Activated CD4-positive, alpha-beta T cell treated with anti-CD3 and anti-CD28 coated beads for 1 hour (primary cell): ENCODE results near the gene CATSPER3.
"Not testable (repeated sequence)": the region's sequence is repeated elsewhere in the genome, so short reads cannot be mapped to it uniquely, and the experiment has no call there.

ENCODE experiments used
- DNase-seq: peaks from one replicate; pipeline ENCODE4 v3.0.0-alpha.2; 2020

The CATSPER3 gene

GRCh38 chr5:134975078-134975715, 7.5 kb downstream of the CATSPER3 start:
- no peak for DNase-seq

- no peak for DNase-seq
Measured at GRCh38 chr5:134975843-134976242, 8.1 kb downstream of the CATSPER3 start.

DNA sequence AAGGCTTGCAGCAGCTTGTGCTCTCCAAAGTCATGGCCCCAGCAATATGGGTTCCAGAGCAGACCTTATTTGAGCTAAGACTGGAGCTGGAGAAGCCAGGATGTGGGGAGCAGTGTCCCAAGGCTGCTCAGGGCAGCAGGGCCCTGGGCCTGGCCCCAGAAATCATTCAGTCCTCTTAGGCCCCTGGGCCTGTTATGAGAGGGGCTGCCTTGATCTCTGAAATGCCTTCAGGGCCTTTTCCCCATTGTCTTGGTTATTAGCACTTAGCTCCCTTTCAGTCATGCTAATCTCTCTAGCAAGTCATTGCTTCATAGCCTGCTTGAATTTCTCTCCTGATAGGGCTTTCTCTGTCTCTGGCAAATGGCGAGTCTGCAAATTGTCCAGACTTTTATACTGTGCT, 9.1 kb downstream of the CATSPER3 start:
- DNase-seq = no peak

GRCh38 chr5:134979416-134979815, 11.7 kb downstream of the CATSPER3 start:
- no peak for DNase-seq

DNA sequence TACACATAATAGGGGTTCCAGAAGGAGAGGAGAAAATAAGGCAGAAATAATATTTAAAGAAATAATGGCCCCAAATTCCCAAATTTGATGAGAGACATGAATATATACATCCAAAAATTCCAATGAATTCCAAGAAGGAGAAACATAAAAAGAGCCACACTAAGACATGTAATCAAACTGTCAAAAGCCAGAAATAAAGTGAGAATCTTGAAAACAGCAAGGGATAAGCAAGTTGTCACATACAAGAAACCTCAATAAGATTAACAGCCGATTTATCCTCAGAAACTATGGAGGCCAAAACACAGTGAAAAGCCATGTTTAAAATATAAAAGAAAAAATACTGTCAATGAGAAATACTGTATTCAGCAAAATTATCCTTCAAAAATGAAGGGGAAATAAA, 14.5 kb downstream of the CATSPER3 start:
- no peak for DNase-seq

DNA sequence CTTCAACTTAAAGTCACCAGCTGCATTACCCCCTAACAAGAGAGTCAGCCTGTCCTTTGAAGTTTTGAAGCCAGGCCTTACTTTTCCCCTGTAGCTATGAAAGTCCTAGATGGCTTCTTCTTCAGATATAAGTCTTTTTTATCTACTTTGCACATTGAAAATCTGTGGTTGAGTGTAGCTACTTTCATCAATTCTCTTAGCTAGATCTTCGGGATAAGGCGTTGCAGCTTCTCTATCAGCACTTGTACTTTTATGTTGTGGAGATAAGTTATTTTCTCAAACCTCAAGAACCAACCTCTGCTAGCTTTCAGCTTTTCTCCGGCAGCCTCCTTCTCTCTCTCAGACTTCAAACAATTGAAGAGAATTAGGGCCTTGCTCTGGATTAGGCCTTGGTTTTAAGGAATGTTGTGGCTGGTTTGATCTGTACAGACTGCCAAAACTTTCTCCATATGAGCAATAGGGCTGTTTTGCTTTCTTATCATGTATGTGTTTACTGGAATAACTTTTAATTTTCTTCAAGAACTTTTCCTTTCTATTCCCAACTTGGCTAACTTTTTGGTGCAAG, 21.6 kb downstream of the CATSPER3 start:
- no peak for DNase-seq

DNA sequence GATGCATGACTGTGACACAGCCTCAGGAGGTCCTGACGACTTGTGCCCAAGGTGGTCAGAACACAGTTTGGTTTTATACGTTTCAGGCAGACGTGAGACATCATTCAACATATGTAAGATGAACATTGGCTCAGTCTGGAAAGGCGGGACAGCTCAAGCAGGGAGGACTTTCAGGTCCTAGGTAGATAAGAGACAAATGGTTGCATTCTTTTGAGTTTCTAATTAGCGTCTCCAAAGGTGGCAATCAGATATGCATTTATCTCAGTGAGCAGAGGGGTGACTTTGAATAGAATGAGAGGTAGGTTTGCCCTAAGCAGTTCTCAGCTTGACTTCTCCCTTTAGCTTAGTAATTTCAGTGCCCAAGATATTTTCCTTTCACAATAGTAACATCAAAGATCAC, 22.5 kb downstream of the CATSPER3 start:
- DNase-seq = not testable (repeated sequence)

GRCh38 chr5:134992148-134992547, 24.4 kb downstream of the CATSPER3 start:
- no peak for DNase-seq

DNA sequence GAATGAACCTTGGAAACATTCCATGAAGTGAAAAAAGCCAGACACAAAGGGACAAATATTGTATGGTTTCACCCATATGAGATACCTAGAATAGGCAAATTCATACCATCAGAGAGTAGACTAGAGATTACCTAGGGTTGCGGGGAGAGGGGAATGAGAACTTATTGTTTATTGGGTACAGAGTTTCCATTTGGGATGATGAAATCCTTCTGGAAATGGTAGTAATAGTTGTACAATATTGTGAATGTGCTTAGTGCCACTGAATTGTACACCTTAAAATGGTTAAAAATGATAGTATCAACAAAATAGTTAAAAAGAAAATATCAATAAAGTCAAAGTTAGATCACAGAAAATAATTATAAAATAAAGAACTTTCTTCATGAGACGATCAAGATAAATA, 25.5 kb downstream of the CATSPER3 start:
- no peak for DNase-seq

DNA sequence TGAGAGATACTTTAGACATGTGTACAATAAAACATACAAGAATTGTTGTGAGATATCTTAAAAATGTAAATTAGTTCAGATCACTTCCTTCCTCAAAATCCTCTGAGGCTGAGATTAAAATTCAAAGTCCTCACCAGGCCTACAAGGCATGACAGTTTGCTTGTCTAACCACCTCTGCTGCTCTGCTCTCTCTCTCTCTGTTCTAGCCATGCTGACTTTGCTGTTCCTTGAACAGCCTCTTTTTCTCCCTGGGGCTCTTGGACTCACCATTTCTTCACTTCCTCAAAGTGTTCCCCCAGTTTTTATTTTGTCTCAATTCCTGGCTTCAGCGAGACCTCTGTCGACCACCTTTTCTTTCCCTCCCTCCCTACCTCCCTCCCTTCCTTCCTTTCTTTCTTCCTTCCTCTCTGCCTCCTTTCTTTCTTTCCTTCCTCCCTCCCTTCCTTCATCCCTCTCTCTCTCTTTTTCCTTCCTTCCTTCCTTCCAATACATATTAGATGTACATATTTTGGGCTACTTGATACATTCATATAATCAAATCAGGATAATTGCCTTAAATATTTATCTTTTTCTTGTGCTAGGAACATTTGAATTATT, 27.0 kb downstream of the CATSPER3 start:
- no peak for DNase-seq

DNA sequence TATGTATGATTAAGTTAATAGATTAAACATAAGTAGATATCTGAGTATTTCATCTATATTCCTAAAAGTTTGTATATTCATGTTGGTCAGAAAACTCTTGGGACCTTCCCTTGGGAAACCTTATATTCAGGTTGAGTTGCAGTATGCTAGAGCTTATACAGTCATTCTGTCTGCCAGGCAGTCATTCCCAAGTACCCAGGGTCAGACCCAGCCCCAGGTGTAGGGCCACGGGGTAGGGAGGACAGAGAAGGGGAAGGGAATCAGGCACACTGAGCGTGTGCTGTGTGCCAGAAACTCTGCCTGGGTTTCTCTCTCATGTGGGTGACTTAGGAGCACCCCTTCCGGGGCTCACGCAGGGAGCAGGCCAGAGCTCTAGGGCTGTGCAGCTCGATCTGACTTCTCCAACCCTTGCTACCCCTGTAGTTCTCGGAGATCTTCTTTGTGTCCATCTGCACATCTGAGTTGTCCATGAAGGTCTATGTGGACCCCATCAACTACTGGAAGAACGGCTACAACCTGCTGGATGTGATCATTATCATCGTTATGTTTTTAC, 28.2 kb downstream of the CATSPER3 start:
- DNase-seq = no peak

DNA sequence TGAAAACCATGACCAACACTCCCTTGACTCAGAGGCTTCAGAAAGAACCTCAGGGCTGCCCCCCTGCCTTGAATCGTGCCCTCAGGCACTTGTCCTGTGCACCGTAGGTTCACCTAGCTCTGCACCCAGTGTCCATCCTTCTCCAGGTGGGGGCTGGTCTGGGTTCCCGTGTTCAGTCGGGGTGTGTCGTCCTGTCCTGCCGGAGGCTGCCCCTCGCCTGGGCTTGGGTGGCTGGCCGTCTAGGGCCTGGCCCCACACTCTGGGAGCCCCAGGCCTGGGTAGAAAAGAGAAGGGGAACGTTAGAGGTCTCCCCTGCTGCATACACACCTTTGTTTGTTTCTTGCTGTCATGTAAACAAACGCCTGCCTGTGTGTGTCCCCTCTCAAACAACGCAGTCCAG, 29.3 kb downstream of the CATSPER3 start:
- DNase-seq = no peak

DNA sequence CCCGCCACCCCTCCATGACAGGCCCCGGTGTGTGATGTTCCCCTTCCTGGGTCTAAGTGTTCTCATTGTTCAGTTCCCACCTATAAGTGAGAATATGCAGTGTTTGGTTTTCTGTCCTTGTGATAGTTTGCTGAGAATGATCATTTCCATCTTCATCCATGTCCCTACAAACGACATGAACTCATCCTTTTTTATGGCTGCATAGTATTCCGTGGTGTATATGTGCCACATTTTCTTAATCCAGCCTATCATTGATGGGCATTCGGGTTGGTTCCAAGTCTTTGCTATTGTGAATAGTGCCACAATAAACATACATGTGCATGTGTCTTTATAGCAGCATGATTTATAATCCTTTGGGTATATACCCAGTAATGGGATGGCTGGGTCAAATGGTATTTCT, 30.4 kb downstream of the CATSPER3 start:
- DNase-seq = not testable (repeated sequence)

GRCh38 chr5:135004376-135004775, 36.7 kb downstream of the CATSPER3 start:
- DNase-seq = no peak

DNA sequence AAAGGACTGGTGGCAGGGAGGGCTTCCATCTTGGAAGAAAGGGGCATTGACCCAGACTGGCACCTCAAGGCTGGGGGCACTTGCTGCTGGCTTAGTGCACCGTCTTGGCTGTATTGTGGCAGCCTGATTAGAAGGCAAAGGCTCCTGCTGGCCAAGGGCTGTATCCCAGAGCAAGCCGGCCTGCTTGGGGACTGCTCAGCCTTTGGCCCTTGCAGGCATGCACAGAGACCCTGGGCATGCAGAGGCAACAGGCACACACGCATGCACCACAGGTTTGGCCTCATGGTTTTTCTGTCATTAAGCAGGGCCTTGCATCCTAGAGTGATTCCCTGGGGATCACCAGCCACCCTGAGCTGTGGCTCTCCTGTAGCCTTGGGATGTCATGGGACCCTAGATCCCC, 37.4 kb downstream of the CATSPER3 start:
- no peak for DNase-seq

- DNase-seq = no peak
Measured at GRCh38 chr5:135007305-135007704, 39.6 kb downstream of the CATSPER3 start.

DNA sequence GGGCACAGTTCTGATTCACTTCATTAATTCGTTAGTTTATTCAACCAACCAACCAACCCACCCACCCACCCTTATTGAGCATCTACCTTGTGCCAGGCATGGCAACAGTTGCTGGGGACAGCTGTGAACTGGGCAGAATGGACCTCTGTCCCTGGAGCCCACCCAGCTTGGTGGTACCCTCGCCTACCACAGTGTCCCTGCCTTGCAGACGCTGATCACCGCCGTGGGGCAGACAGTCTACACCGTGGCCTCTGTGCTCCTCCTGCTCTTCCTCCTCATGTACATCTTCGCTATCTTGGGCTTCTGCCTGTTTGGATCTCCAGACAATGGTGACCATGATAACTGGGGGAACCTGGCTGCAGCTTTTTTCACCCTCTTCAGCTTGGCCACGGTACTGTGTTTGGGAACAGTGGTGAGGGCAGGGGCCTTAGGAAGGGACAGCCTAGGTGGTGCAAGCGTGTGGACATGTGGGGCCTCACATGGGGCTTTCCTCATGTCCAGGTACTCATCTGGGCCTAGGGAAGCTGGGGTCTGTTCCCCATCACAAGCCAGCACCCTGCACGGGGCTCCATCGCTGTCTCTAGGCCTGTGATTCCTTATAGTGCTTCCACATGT, 40.1 kb downstream of the CATSPER3 start:
- no peak for DNase-seq

DNA sequence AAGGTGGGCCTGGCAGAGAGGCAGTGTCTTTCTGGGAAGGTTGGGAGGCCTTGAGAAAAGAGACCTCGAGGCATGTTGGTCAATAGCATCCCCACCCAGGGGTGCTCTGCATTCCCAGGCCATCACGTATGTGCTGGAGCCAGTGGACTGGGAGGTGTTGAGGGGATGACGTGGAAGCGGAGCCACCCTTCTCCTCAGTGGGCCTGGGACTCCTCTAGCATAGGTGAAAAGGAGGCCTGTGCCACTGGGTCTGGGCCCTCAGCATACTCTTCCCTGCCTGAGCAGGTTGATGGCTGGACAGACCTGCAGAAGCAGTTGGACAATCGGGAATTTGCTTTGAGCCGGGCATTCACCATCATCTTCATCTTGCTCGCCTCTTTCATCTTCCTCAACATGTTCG, 40.8 kb downstream of the CATSPER3 start:
- DNase-seq = no peak

GRCh38 chr5:135008981-135009735, 41.5 kb downstream of the CATSPER3 start:
- no peak for DNase-seq

DNA sequence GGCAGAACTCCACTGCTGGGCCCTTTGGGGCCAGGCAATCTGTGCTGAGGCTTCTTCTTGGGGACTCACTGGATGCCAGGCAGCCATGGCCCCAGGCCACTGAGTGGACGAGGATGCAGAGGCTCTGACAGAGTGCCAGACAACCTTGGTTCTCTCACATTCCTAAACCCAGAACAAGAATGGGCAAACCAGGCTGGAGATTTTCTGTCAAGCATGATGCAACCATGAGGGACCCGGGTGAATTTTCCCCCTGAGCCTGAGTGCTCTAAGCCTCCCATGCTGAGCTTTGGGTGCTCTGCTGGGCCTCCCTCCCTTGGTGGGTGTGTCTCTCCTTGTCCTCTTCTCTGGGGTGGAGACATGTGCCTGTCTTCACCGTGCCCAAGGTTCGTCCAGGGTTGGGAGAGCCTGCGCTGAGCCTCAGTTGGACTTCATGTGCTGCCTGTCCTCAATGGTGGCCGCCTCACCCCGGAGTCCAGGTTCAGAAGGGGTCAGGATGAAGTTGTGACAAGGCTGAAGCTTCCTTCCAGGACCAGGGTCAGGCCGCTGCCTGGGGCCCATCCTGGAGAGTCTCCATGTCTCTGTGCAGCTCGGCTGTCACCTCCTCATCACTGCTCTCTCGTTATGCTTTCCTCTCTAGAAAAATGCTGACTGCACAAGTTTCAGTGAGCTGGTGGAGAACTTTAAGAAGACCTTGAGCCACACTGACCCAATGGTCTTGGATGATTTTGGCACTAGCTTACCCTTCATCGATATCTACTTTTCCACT, 42.2 kb downstream of the CATSPER3 start:
- DNase-seq = no peak

DNA sequence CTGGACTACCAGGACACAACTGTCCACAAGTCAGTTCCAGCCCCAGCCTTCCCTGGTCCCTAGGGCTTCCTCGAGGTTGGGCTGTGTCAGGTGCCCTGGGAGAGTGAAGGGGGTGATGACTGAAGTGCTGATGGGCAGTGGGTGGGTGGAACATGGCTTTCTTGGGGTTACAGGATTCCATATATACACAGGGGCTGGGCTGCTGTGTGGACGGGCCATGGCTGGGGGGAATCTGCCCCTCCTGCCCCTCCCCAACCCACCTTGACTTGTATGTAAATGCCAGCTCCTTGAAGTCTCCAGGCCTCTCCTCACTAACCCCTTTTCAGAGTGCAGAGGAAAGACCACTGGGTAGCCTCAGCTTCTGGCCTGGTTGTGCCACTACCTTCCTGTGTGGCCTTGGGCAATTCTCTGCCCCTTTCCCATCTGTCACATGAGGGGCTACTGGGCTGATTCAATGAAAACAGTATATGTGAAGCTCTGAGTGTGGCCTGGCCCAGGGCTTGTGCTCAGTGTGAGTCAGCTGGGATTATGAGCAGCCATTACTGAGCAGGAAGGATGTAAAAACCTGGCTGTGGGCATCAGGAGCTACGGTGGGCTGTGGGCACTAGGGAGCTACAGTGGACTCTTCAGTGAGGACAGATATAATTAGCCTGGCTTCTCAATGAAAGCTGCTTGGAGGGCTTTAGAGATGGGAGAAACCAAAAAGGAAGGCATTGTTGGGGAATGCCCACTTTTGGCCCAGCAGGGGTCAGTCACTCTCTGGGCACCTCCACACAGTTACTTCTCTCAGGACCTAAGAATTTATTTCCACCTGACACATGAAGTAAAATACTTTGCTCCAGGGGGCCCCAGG, 43.0 kb downstream of the CATSPER3 start:
- DNase-seq = no peak
